GM19043 (cell line): Measurements from ENCODE around the gene CCDC92B.
"Not testable (repeated sequence)": the region's sequence is repeated elsewhere in the genome, so short reads cannot be mapped to it uniquely, and the experiment has no call there.

Source experiments
- ATAC-seq: cut with Tn5 transposase; IDR thresholded peaks from one replicate; pipeline ENCODE4 v1.9.1; 2021; ENCODE audit warnings: low read depth; ENCODE audit not compliant: unreplicated experiment

Gene CCDC92B

DNA sequence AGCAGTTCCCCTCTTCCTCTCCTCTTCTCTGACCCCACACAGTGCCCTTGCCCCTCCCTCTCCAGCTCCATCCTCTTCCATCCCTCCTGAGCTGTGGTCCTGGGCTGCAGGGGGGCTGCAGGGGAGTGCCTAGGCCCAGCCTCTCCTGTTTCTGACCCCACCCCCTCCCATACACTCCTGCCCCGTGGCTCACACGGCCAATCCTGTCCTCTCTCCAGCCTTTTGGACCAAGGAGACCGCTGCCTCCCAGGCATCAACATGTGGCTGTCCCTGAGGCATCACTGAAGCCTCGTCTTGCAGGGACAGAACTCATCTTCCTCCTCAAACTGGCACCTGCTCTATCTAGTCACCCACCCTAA lies 44.6 kb downstream of the CCDC92B start:
- no peak for ATAC-seq

DNA sequence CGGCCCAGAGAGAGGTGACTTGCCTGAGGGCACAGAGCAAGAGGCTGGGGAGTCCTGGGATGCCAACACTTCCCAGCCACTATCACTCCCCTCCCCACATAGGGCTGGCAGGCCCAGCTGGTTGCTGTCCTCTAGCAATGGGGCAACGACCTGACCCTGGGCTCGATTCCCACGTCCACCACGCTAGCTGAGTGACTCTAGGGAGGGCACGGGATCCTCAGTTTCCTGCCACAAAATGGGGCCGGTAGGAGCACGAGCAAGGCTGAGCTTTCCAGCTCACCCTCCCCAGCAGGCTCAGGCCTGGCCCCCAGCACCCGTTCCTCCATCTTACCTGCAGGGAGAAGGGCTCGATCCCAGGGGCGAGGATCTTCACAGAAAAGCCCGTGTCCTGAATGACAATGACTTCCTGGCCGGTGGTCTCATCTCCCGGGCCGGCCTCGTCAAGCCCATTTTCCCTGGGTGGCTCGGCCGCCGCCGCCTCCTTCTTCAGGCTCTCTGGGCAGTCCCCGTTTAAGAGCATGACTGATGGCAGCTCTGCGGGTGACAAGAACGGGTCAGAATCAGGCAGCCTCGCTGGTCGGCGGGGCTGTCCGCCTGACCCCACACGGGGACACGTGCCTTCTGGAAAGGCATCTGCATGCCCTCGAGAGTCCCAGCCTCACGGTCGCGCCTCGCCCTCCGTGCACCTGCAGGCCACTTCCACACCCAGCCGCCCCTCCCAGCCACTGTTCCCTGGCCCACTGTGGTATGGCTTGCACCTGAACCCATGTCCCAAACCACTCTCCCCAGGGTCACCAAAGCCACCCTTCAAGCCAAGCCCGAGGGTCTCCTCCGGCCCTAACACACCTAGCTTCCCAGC lies 45.2 kb downstream of the CCDC92B start:
- ATAC-seq: no peak

DNA sequence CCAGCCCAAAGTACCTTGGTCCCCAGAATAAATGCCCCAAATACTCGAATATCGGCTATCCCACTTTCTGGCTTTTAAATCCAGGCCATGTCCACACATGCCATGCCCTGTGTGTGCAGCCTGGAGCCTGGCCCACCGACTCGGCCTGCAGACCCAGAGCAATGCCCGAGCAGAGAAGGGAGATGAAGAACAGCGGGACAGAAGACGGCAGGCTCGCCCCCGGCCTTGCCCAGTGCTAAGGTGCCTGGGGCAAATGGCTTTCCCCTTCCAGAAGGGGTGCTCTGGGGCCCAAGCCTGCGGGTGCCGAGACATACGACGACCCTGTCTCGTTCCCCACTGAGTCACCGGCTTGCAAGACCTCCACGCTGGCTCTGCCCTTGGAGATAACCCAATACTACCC lies 45.8 kb downstream of the CCDC92B start:
- ATAC-seq: no peak

DNA sequence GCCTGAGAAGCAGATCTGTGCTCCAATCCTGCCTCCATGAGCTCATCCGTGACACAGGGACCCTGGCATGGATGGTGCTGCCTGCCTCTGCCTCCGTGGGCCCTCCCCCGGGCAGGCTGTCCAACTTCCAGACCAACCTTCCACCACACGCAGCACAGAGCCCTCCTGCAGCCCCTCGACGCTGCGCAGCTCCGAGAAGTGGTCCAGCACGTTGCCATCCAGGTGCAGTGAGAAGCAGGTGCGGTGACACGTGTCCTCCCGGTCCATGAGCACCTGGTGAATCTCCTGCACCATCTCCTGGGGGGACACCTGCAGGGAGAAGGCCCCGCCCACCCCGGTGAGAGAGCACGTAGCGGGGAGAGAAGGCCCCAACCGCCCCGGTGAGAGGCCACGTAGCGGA lies 46.3 kb downstream of the CCDC92B start:
- ATAC-seq: no peak

DNA sequence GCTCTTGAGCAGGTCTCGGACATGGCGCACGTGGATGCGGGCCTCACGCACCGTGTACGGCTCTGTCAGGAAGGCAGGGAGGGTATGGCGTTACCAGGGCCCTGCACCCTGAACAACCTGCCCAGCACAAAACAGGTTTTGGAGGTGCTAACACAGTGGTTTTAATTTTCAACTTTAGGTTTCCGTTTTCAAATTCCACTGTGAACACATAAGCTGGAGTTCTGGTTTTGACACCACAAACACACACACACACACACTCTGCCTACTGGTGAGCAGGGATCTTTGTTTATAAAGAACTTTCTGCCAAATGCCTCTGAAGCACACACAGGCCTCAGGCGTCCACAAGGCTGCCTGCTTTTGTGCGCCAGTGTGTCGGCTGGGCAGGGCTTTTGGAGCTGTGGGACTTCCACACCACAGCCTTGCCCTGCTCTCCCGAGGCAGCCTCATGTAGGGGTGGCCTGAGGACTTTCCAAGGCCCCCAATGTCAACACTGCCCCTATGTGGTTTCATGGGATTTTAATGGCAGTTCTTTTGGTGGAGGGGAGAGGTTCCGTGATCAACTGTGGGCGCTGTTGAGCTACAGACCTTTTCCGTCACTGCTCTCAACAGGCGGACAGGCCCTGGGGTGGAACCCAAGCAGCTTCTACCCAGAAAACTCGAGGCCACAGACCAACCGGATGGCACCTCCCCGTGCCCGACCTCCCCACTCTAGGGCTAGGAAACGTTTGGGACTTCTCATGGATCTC lies 47.3 kb downstream of the CCDC92B start:
- ATAC-seq: no peak

DNA sequence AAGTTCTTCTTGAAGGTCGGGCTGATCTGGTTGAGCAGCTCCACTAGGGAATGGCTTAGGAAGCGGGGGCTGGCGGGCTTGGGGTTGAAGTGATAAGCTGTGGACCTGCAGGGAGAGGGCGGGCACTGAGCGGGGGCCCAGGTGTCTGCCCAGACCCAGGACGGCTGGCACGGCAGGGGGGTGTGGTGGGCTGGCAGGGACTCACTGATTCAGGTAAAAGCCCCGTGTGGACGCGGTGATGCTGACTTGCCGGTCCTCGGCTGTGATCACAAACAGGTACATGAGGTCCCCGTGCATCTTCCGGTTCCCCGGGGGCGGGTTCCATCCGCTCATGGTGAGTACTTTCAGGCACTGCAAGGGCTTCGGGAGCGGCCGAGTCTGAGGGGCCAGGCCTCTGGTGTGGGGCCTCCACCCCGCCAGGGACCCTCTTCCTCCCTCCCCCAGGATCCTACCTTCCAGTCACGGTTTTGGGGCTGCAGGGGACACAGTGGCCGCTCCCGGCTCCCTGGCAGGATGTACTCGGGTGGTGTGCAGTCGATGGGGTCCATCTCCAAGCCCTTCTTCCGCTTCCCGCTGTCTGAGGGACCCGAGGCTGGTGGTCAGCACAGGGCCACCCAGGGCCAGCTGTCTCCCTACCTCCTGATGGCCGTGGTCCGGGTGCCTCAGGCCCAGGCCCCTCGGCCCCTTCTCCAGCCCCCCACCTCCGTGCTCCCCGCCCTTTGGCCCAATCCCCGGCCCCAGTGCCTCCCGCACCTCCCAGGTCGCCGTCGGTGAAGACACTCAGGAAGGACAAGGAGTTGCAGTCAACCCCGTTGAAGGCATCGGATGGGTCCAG lies 48.1 kb downstream of the CCDC92B start:
- ATAC-seq: no peak

DNA sequence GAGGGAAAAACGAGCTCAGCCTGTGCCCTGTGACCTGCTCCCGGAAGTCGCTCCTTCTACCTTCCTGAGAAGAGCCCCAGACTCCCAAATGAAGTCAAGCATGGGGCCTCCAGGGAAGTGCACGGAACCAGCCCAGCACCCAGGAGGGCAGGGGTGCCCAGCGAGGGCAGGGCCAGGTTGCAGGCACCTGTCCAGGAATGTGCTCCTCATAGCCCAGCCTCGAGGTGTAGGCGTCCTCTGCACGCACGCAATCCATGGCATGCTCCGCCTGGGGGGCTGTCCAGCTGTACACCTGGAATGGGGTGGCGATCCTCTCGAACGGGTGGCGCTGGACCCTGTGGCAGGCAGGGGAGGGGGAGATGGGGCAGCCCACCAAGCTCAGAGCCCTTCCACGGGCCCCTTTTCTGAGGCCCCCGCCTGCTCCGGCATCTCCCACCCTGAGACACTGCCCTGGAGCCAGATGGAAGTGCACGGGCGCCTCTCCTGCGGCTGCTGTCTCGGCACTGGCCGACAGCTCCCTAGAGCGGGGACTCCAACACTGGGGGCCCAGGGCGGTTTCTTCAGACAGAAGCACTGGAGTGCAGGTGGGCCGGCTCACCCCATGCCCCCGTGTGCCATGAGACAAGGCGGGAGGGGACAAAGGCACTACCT lies 48.8 kb downstream of the CCDC92B start:
- ATAC-seq: no peak

DNA sequence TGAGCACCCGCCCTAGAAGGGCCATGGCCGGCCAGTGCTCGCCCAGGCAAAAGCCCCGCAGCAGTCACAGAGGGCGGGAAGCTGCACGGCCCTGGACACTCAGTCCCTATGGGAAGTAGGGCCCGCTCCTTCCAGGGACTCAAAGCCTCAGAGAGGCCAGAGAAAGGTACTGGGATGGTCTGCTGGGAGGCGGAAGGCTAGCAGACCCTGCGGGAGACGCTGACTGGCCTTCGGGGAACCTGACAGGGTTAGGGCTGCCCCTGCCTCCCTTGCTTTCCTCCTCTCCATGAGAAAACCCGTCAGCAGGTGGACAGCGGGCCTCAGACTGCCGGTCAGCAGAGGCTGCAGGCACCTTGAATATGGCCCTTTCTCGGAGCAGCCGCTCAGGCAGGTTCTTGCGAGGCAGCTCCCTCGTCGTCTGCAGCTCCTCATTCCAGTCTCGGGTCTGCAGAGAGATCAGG lies 49.4 kb downstream of the CCDC92B start:
- ATAC-seq: no peak

DNA sequence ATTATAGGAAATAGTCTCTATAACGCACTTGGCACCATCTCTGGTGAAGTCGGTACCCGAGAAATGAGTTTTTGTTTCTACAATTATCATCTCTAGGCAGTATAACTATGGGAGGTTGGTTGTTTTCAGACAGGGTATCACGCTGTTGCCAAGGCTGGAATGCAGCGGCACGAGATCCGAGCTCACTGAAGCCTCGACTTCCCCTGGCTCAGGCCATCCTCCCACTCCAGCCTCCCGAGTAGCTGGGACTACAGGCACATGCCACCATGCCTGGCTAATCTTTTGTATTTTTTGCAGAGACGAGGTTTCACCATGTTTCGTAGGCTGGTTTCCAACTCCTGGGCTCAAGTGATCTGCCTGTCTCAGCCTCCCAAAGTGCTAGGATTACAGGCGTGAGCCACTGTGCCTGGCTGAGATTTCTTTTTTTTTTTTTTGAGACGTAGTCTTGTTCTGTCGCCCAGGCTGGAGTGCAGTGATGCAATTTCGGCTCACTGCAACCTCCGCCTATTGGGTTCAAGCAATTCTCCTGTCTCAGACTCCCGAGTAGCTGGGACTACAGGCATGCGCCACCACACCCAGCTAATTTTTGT lies 50.1 kb downstream of the CCDC92B start:
- not testable (repeated sequence) for ATAC-seq

DNA sequence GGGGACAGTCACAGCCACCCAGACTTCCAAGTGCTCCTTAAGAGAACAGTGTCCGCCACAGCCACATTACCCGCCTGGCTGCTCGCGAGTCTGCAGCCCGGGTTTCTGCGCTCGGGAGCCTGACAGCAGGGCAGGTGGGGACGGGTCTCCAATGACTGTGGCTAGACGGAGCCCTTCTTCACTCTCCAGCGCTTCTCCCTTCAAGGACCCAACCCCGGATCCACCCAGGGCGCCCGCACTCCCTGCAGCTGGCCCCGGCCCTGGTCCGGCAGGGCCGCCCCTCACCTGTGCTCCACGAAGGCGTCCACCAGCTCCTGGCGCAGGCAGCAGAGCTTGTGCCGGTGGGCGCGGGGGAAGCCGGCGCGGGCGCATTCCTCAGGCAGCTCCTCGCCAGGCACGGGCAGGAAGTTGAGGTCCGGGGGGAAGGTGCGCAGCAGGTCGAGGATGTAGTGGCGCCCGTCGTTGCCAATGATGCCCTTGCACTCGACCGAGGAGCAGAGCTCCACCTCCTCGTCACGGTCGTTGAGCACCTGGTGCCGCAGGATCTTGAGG lies 51.8 kb downstream of the CCDC92B start:
- no peak for ATAC-seq

DNA sequence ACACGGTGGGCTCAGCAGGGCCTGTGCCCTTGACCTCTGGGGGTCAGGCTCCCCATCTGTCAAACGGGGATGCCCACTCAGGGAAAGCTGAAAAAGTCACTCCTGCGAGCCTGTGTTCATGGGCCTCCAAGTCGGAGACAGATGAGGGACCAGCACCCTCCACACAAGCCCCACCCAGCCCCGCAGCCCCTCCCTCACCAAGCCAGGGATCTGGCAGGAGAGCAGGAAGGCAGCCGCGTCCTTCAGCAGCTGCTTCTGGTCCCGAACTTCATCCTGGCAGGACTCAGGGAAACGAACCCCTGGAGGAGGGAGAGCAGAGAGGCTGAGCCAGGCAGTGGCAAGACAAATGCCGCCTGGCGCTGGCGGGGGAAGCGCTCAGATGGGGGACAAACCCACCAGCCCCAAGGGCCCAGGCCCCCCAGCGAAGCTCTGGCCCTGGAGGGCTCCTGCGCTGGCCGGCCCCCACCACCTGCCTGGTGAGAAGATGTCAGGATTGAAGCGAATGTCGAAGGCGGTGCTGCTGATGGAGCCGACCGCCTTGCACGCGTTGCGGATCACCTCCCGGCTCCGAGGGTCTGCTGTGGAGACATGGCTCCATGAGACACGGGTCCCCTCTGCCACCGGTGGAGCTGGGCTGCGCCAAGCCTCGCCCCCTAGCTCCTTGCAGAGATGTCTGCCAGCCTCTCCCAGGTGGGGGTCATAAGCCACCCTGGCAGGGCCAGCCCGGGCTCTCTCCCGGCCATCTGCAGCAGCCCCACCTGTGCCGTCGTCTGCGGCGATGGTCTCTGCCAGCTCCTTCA lies 53.3 kb downstream of the CCDC92B start:
- ATAC-seq: no peak

DNA sequence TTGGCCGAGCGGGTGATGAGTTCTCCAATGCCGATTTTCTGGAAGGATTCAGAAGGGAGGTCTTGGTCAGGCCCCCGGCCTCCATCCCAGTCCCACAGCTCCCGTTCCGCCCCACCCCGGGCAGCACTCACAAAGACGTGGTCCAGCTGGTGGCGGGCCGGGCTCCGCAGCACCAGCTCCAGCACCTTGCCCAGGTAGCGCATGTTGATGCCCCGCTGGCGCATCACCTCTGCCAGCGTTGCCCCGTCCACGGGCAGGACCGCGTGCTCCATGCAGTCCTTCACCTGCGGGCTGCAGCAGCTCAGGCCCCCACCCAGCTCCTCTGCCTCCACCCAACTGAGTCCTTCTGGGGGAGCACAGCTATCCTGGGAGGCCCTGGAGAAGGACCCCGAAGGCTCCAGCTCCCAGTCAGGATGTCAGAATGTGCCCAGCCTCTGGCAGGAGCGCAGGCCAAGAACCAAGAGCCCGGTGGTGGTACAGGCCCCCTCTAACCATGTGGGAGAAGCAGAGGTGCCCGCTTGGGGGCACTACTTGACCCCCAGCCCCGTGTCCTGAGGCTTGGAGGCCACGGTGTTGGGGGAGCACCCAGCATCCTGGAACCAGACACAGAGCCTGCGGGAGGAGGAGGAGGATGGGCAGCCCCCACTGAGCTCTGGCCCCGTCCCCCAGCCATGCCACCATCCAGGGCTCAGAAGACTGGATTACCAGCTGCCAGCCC lies 54.0 kb downstream of the CCDC92B start:
- ATAC-seq: no peak

DNA sequence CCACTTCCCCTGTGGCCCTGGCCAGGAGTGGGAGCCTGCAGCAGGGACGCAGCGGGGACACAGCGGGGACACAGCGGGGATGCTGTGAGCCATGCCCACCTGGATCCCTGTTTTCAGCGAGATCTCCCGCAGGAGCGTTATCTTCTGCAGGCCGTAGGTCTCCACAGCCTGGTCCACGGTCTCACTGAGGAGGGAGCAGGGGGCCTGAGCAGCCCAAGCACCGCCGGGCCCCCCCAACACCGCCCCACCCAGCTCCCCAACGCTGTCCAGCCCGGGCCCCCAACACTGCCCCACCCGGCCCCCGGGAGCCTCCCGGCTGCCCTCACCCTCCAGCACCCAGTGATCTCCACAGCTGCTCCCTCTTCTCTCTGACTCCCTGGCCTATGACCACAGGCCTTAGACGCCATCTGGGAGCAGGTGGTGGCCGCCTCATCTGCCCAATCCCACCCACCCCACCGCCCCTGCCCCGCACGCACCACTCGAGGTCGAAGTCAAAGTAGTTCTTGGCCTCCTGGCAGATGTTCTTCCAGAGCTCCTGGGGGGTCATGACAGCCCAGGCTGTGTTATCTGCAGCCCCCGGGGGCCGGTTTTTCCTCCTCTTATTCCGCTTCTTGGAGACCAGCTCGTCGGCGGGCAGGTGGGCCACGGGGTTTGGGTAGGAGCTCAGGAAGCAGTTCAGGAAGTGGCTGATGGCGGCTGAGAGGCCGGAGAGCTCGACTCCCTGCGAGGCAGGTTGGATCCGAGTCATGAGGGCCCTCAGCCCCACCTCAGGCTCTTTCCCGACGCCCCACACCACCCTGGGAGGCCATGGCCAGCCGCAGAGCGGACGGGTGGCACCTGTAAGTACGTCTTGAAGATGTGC lies 54.8 kb downstream of the CCDC92B start:
- no peak for ATAC-seq

DNA sequence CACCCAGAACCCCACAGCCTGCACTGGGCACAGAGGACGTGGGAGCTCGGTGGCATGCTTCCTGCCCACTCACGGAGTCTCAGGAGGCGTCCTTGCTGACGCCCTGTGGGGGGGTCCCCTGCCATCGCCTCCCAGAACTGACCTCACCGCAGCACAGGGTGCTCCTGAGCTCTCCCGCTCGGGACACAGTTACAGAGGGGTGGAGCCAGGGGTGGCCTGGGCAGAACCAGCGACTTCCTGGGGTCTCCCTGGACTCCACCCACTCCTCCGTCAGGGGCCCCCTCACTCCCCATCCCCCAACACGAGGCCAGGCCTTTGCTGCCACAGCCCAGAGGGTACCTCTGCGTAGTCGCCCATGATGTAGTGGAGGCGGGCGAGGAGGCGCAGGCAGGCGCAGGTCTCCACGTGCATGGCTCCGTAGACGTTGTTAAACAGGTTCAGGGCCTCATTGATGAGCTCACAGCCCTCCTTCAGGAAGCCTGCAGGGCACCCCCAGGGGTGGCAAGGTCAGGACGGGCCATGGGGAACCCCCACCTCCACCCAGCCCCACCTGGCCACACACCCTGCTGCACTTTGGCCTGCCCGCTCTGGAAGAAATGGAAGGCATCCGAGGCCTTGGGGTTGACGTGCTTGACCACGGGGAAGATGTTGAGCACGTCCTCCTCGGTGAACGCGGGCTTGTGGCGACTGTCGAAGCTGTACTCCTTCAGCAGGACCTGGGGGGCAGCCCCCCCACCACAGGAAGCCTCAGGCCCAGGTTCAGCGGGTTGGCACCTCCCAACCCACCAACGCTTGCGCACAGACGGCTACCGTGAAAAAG lies 55.7 kb downstream of the CCDC92B start:
- no peak for ATAC-seq

DNA sequence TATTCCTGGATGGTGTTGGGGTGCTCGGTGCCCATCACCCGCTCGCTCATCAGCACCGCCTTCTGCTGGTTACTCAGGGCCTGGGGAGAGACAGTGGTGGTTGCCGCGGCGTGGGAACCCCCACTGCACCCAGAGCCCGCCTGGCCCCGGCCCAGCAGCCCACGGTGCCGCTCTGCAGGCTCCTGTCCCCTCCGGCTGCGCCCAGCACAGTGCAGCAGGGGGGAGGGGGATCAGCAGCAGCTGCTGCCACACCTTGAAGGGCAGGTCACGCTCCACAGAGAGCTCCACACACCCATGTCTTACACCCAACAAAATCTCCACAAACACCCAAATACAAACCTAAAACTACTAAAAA lies 56.7 kb downstream of the CCDC92B start:
- no peak for ATAC-seq

DNA sequence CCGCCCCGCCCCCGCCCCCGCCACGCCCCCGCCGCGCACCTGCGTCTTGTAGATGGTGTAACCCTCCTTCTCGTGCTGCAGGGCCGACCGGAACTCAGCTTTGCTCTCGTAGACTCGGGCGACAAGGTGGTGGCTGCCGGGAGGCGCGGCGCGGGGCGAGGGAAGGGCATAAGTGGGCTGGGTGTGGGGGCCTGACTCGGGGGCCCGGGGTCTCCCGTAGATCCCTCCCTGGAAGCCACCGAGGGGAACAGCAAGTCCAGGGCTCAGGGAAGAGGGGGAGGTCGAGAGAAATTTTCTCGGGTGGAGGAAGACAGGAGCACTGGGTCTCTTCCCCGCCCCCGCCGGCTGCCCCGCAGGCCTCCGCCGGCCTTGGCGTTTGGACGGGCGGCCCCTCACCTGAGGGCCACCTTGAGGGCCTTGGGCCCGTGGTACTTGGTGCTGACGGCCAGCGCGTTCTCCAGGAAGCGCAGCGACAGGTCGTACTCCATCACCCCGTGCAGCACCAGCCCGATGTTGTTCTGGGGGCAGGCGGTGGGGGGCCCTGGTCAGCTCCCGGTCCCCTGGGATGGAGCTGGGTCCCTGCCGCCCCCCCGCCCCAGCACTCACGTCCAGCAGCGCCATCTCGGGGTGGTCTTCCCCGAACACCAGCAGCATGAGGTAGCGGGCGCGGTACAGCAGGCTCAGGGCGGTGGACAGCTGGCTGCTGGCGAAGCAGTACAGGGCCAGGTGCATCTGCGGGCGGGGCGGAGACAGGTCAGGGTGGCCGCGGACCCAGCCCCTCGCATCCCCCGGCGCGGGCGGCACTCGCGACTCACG lies 57.3 kb downstream of the CCDC92B start:
- ATAC-seq: no peak
